Measurements from ENCODE around the gene TERT. TPM values are rescaled to one million over a fixed set of nuclear protein-coding genes. Genes with fewer than 3 reads are reported as not detected.
"Not testable (repeated sequence)": the region's sequence is repeated elsewhere in the genome, so short reads cannot be mapped to it uniquely, and the experiment has no call there.

The TERT gene
- total and polyA plus RNA-seq, 2 experiments from 2014 or later = 0.08 TPM; not detected in 1

DNA sequence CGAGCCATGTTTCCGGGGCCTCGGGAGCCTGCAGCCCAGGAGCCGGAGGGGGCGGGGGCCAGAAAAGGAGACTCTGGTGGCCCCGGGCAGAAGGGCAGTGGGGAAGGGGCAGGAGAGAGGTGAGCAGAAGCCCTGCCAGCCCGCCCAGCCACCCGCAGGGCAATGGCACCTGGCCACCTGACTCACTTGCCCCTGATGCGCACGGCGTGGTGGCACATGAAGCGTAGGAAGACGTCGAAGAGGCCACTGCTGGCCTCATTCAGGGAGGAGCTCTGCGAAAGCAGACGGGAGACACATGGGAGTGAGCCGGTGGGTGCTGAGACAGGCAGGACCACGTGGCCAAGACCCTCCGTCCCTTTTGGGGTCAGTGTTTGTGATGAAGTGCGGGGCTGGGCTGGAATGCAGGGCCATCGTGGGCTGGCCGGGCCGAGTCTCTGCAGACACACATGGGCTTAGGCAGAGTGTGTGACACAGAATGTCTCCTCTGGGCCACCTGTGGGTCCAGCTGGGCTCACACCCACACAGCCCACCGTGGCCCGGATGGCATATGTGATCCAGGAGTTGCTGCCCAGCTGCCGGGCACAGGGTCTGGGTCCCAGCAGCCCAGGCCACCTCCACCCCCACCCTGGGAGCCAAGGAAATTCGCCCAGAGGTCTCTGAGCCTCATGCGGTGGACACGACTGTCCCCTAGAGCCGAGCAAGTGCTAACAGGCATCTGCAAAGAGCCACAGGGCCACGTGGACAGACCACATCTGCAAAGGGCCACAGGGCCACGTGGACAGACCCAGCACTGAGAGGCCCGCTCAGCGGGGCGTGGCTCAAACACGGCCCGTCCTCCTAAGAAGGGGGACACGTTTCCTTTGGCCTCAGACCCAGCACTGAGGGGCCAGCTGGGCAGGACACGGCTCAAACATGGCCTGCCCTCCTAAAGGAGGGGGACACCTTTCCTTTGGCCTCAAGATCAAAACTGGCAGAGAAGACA is 23.6 kb downstream of the TERT start:
- WGBS (ENCODE audit: low lambda C conversion rate, missing lambda C conversion rate) = 97% methylated on average over 36 of the region's 39 CpGs
- Histone ChIP-seq H3K36me3 (replicated peaks; ENCODE audit: insufficient read depth, low read depth) (no peaks in the 10 kb centered on the region), H3K9me3 (ENCODE audit: low read depth) (no peaks in the 10 kb centered on the region), H4K20me1 (ENCODE audit: insufficient read depth, poor library complexity, severe bottlenecking) (no peaks in the 10 kb centered on the region), H3K4me1 (ENCODE audit: insufficient read depth) (no peaks in the 10 kb centered on the region), H3K4me2 (no peak overlapping the region), H2AFZ (no peak overlapping the region), H3K27ac (no peak overlapping the region), H3K79me2 (no peaks in the 10 kb centered on the region), H3K27me3 (no peaks in the 10 kb centered on the region), H3K4me3 (no peak overlapping the region), H3K9me2 (replicated peaks; ENCODE audit: insufficient read depth) (no peaks in the 10 kb centered on the region)
- DNase-seq (ENCODE audit: low spot score) = no peak
- no peak for TF ChIP-seq EZH2 (IDR thresholded peaks at IDR 0.05; ENCODE audit: borderline replicate concordance)
- TF ChIP-seq EZH2phosphoT487 (IDR thresholded peaks at IDR 0.05; ENCODE audit: low read depth, severe bottlenecking, unreplicated experiment) = no peak

DNA sequence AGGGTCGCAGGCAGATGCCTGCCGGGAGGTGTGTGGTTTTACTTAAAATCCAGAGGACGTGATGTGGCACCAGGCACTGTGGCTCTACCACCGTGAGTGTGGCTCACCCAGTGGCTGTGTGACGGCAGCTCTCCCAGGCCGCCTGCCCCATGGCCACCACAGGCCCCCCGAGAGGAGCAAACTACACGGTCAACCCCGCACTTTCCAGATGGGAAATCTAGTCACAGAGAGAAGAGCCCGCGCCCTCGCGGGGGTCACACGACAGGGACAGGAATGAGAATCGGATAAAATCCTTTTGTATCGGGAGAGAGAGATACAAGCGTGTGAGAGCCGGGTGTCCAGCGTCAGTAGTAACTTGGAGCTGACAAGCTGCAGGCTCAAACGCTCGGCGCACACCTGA is 24.4 kb downstream of the TERT start:
- H3K4me2 ChIP-seq = no peak overlapping the region
- no peaks in the 10 kb centered on the region for H3K4me1 ChIP-seq (ENCODE audit: insufficient read depth)
- no peaks in the 10 kb centered on the region for H3K27me3 ChIP-seq
- no peak for DNase-seq (ENCODE audit: low spot score)
- H4K20me1 ChIP-seq (ENCODE audit: insufficient read depth, poor library complexity, severe bottlenecking) = no peaks in the 10 kb centered on the region
- WGBS (ENCODE audit: low lambda C conversion rate, missing lambda C conversion rate) = 94% methylated on average over 22 of the region's 22 CpGs
- TF ChIP-seq EZH2 (IDR thresholded peaks at IDR 0.05; ENCODE audit: borderline replicate concordance) (no peak), EZH2phosphoT487 (IDR thresholded peaks at IDR 0.05; ENCODE audit: low read depth, severe bottlenecking, unreplicated experiment) (no peak)
- TF ChIP-seq, protein P1, sequence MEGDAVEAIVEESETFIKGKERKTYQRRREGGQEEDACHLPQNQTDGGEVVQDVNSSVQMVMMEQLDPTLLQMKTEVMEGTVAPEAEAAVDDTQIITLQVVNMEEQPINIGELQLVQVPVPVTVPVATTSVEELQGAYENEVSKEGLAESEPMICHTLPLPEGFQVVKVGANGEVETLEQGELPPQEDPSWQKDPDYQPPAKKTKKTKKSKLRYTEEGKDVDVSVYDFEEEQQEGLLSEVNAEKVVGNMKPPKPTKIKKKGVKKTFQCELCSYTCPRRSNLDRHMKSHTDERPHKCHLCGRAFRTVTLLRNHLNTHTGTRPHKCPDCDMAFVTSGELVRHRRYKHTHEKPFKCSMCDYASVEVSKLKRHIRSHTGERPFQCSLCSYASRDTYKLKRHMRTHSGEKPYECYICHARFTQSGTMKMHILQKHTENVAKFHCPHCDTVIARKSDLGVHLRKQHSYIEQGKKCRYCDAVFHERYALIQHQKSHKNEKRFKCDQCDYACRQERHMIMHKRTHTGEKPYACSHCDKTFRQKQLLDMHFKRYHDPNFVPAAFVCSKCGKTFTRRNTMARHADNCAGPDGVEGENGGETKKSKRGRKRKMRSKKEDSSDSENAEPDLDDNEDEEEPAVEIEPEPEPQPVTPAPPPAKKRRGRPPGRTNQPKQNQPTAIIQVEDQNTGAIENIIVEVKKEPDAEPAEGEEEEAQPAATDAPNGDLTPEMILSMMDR (IDR thresholded peaks at IDR 0.05; ENCODE audit: poor library complexity) = no peak
- H3K4me3 ChIP-seq = no peak overlapping the region
- no peak overlapping the region for H3K27ac ChIP-seq
- H3K9me2 ChIP-seq (replicated peaks; ENCODE audit: insufficient read depth) = no peaks in the 10 kb centered on the region
- no peak overlapping the region for H2AFZ ChIP-seq
- no peaks in the 10 kb centered on the region for H3K79me2 ChIP-seq
- no peaks in the 10 kb centered on the region for H3K9me3 ChIP-seq (ENCODE audit: low read depth)
- no peaks in the 10 kb centered on the region for H3K36me3 ChIP-seq (replicated peaks; ENCODE audit: insufficient read depth, low read depth)

DNA sequence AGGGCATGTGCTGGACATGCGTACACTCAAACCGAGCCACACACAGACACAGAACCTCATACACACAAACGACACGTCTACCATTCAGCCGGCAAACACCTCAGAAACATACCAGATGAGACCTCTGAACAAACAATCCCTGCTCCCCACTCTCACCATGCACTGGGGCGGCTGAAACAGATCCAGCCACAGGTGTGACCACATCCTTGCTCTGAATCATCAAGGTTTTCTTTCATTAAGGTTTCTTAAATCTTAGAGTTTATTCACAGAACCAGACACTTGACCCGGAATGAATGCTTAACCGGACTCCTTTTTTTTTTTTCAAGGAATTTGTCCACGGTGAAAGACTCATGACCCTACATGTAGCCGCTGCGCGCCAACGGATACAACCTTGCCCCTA is 26.2 kb downstream of the TERT start:
- Histone ChIP-seq H3K4me1 (ENCODE audit: insufficient read depth) (no peaks in the 10 kb centered on the region), H3K27me3 (no peaks in the 10 kb centered on the region), H4K20me1 (ENCODE audit: insufficient read depth, poor library complexity, severe bottlenecking) (no peaks in the 10 kb centered on the region), H3K36me3 (replicated peaks; ENCODE audit: insufficient read depth, low read depth) (no peaks in the 10 kb centered on the region), H3K79me2 (no peaks in the 10 kb centered on the region), H3K9me2 (replicated peaks; ENCODE audit: insufficient read depth) (no peaks in the 10 kb centered on the region), H3K9me3 (ENCODE audit: low read depth) (no peaks in the 10 kb centered on the region), H3K4me3 (no peak overlapping the region), H3K27ac (no peak overlapping the region), H3K4me2 (no peak overlapping the region), H2AFZ (no peak overlapping the region)
- DNase-seq (ENCODE audit: low spot score) = no peak
- TF ChIP-seq, protein P1 (IDR thresholded peaks at IDR 0.05; ENCODE audit: poor library complexity) = no peak
- TF ChIP-seq EZH2phosphoT487 (IDR thresholded peaks at IDR 0.05; ENCODE audit: low read depth, severe bottlenecking, unreplicated experiment) = no peak
- TF ChIP-seq EZH2 (IDR thresholded peaks at IDR 0.05; ENCODE audit: borderline replicate concordance) = no peak
- WGBS (ENCODE audit: low lambda C conversion rate, missing lambda C conversion rate) = 97% methylated on average over 13 of the region's 13 CpGs

DNA sequence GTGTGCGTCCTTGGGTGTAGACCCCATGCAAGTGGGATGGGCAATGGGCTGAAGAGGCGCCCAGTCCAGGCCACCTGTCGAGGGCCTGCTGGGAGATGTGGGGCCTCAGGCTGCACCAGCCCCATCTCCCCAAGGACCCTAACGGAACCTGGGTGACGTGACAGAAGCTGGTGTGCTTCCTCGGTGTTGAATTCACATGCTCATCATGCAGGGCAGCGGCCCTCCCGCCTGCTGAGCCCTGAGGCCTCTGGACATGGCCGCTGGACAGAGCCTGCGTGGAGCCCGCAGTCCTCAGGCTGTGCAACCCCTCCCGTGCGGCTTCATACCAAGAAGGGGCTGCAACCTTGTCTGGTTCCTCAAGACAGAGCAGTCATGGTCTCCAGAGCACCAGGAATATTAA is 26.8 kb downstream of the TERT start:
- H3K9me2 ChIP-seq (replicated peaks; ENCODE audit: insufficient read depth) = no peaks in the 10 kb centered on the region
- no peak overlapping the region for H3K4me2 ChIP-seq
- DNase-seq (ENCODE audit: low spot score) = no peak
- WGBS (ENCODE audit: low lambda C conversion rate, missing lambda C conversion rate) = 94% methylated on average over 13 of the region's 13 CpGs
- H3K27ac ChIP-seq = no peak overlapping the region
- H3K9me3 ChIP-seq (ENCODE audit: low read depth) = no peaks in the 10 kb centered on the region
- H3K4me3 ChIP-seq = no peak overlapping the region
- no peaks in the 10 kb centered on the region for H3K4me1 ChIP-seq (ENCODE audit: insufficient read depth)
- H4K20me1 ChIP-seq (ENCODE audit: insufficient read depth, poor library complexity, severe bottlenecking) = no peaks in the 10 kb centered on the region
- TF ChIP-seq EZH2 (IDR thresholded peaks at IDR 0.05; ENCODE audit: borderline replicate concordance) (no peak), EZH2phosphoT487 (IDR thresholded peaks at IDR 0.05; ENCODE audit: low read depth, severe bottlenecking, unreplicated experiment) (no peak)
- TF ChIP-seq, protein P1 (IDR thresholded peaks at IDR 0.05; ENCODE audit: poor library complexity) = no peak
- H3K79me2 ChIP-seq = no peaks in the 10 kb centered on the region
- H2AFZ ChIP-seq = no peak overlapping the region
- no peaks in the 10 kb centered on the region for H3K36me3 ChIP-seq (replicated peaks; ENCODE audit: insufficient read depth, low read depth)
- H3K27me3 ChIP-seq = no peaks in the 10 kb centered on the region

DNA sequence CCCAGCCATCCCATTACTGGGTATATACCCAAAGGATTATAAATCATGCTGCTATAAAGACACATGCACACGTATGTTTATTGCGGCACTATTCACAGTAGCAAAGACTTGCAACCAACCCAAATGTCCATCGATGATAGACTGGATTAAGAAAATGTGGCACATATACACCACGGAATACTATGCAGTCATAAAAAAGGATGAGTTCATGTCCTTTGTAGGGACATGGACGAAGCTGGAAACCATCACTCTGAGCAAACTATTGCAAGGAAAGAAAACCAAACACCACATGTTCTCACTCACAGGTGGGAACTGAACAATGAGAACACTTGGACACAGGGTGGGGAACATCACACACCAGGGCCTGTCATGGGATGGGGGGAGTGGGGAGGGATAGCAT is 27.4 kb downstream of the TERT start:
- H3K79me2 ChIP-seq; H3K4me3 ChIP-seq; H3K27ac ChIP-seq; DNase-seq (ENCODE audit: low spot score); H3K9me2 ChIP-seq (replicated peaks; ENCODE audit: insufficient read depth); H3K4me1 ChIP-seq (ENCODE audit: insufficient read depth); H3K27me3 ChIP-seq; H4K20me1 ChIP-seq (ENCODE audit: insufficient read depth, poor library complexity, severe bottlenecking); H2AFZ ChIP-seq; H3K9me3 ChIP-seq (ENCODE audit: low read depth); H3K36me3 ChIP-seq (replicated peaks; ENCODE audit: insufficient read depth, low read depth); H3K4me2 ChIP-seq: not testable (repeated sequence)
- 88% methylated on average over 5 of the region's 5 CpGs for WGBS (ENCODE audit: low lambda C conversion rate, missing lambda C conversion rate)

Measured in hepatocyte (in vitro differentiated cells).